Measurements from ENCODE around the gene KLF15.

The KLF15 gene

DNA sequence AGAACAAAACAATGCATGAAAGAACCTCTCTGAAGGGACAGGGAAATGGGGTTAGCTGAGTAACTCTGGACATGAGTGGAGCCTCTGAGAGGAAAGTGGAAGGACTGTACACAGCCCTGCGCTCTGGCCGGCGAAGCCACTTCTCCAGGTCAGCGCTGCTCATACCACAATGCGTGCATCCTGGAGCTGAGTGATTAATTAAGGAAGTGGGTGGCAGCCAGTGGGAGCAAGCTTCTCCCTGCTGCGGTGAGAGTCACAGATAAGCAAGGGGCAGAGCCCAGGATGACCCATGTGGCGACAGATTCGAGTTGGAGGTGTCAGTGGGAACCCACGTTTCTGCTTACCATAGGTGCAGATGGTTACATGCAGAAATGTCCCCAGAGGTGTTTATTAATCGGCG is 48.0 kb downstream of the KLF15 start:
- no peak for TF ChIP-seq CTCF (IDR thresholded peaks at IDR 0.05; ENCODE audit: low read depth, low read length, missing control alignments)
- Histone ChIP-seq H3K27ac (no peak overlapping the region), H3K27me3 (replicated peaks) (no peaks in the 10 kb centered on the region), H3K4me3 (ENCODE audit: low read depth, low read length) (no peak overlapping the region), H3K36me3 (replicated peaks) (no peaks in the 10 kb centered on the region)
- in situ Hi-C loops (cut with HindIII; ENCODE audit: low pct_ligation_motif_present, low sequenced_read_pairs): no loop called here
- DNase-seq: no peak

- DNase-seq: no peak
- H3K4me3 ChIP-seq (ENCODE audit: low read depth, low read length): no peak overlapping the region
- H3K27me3 ChIP-seq (replicated peaks): no peaks in the 10 kb centered on the region
- in situ Hi-C loops (cut with HindIII; ENCODE audit: low pct_ligation_motif_present, low sequenced_read_pairs): no loop called here
- no peaks in the 10 kb centered on the region for H3K36me3 ChIP-seq (replicated peaks)
- no peak overlapping the region for H3K27ac ChIP-seq
- no peak for TF ChIP-seq CTCF (IDR thresholded peaks at IDR 0.05; ENCODE audit: low read depth, low read length, missing control alignments)
These were observed 48.6 kb downstream of the KLF15 start for GRCh38 chr3:126308394-126309125.

DNA sequence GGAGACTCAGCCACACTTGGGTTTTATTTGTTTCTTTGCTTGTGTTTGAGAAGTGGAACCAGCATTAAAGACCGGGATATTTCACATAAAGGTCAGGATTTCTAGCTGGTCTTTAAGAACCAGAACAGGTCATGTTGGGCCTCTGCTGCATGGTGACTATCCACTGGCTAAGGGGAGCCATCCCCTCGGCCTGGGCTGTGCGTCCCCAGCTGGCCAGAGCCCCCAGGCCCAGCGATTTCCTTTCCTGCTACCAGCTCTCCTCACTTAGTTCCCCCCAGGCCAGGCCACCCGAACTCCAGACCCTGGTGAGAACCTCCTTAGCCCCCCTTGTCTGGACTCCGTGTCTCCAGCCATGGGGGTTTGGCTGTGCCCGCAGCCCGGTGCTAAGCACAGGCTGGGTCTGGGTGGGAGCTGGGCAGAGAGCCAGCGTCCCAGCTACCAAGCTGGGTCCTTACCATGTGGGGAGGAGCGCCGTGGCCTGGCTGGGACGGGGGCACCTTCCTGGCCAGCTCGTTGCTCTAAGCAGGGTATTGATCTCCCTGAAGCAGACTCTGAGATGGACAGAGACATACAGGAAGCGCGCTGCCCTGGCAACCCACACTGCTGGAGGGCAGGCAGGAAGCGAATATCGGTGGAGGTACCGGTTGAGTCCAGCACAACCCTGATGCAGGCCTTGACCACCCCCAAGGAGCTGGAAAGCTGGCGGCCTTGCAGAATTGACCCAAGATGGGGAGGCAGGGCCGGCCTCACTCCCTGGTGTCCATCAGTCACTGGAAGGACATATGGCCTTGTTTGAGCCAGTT is 49.4 kb downstream of the KLF15 start:
- no peak for TF ChIP-seq CTCF (IDR thresholded peaks at IDR 0.05; ENCODE audit: low read depth, low read length, missing control alignments)
- Histone ChIP-seq H3K36me3 (replicated peaks) (no peaks in the 10 kb centered on the region), H3K27me3 (replicated peaks) (no peaks in the 10 kb centered on the region), H3K4me3 (ENCODE audit: low read depth, low read length) (no peak overlapping the region), H3K27ac (no peak overlapping the region)
- DNase-seq: no peak
- in situ Hi-C loops (cut with HindIII; ENCODE audit: low pct_ligation_motif_present, low sequenced_read_pairs): no loop called here

- H3K36me3 ChIP-seq (replicated peaks): no peaks in the 10 kb centered on the region
- no peaks in the 10 kb centered on the region for H3K27me3 ChIP-seq (replicated peaks)
- H3K4me3 ChIP-seq (ENCODE audit: low read depth, low read length): no peak overlapping the region
- H3K27ac ChIP-seq: no peak overlapping the region
- in situ Hi-C loops (cut with HindIII; ENCODE audit: low pct_ligation_motif_present, low sequenced_read_pairs): no loop called here
- no peak for TF ChIP-seq CTCF (IDR thresholded peaks at IDR 0.05; ENCODE audit: low read depth, low read length, missing control alignments)
- DNase-seq: no peak
These were observed 50.2 kb downstream of the KLF15 start for GRCh38 chr3:126306888-126307482.

DNA sequence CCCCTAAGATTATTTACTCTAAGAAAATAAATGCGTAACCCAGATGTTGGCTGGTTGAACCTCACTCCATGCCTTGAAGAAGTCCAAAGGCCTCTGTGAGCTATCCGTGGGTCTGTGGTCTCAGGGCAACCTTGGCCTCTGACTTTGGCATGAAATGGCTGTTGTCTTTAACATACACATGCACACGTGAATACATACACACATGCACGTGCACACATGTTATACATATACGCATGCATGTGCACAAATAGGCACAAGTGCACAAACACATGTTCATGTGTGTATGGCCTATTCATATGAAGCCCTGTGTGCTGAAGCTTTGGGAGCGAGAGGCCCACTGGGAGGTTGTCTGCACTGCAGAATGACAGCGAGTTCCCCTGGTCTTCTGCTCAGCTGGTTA is 50.8 kb downstream of the KLF15 start:
- H3K27me3 ChIP-seq (replicated peaks): no peaks in the 10 kb centered on the region
- DNase-seq: no peak
- no peak for TF ChIP-seq CTCF (IDR thresholded peaks at IDR 0.05; ENCODE audit: low read depth, low read length, missing control alignments)
- H3K4me3 ChIP-seq (ENCODE audit: low read depth, low read length): no peak overlapping the region
- in situ Hi-C loops (cut with HindIII; ENCODE audit: low pct_ligation_motif_present, low sequenced_read_pairs): no loop called here
- no peaks in the 10 kb centered on the region for H3K36me3 ChIP-seq (replicated peaks)
- no peak overlapping the region for H3K27ac ChIP-seq

Data from brain microvascular endothelial cell (primary cell).